ENCODE results near the gene SCNN1G.

SCNN1G gene

DNA sequence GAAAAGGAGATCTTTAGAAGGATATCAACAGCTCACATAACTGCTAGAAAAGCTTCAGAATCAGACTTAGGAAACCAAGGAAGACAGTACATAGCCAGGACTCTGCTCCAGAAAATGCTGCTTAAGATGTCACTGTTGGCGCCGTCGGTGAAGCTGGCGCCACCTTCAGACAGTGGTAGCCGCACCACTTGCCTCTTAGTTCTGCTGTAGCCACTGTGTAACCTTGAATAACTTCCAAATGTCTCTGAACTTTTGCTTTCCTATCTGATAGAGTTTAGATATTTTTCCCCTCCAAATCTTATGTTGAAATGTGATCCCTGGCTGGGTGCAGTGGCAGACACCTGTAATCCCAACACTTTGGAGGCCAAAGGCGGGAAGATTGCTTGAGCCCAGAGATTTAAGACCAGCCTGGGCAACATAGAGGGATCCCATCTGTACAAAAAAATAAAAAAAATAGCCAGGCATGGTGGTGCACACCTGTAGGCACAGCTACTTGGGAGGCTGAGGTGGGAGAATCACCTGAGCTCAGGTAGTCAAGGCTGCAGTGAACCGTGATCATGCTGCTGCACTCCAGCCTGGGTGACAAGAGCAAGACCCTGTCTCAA lies 27.0 kb upstream of the SCNN1G start:
- DNase-seq = no peak

- no peak for DNase-seq
These were observed 26.4 kb upstream of the SCNN1G start for GRCh38 chr16:23156110-23156509.

DNA sequence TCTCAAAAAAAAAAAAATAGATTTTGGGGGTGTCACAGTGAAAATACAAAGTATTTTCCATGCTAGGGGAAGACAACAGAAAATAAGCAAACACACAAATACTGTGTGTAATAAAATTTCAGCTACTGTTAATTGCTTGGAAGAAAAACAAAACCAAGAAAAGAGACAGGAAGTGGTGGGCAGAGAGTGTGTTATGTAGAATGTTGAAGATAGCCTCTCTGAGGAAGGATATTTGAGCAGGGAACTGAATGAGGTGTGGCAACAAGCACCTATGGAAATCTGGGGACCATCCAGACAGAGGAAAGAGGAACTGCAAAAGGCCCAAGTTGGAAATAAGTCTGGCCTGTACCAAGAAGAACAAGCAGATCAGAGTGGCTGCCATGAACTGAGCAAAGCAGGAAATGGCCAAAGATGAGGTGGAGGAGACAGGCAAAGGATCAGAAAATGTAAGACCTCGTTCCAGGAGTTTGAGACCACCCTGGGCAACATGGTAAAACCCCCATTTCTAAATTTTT lies 25.5 kb upstream of the SCNN1G start:
- DNase-seq = no peak

GRCh38 chr16:23158114-23158513 lies 24.4 kb upstream of the SCNN1G start:
- DNase-seq = no peak

GRCh38 chr16:23160082-23160481 lies 22.5 kb upstream of the SCNN1G start:
- no peak for DNase-seq

GRCh38 chr16:23160574-23160973 lies 22.0 kb upstream of the SCNN1G start:
- no peak for DNase-seq

DNA sequence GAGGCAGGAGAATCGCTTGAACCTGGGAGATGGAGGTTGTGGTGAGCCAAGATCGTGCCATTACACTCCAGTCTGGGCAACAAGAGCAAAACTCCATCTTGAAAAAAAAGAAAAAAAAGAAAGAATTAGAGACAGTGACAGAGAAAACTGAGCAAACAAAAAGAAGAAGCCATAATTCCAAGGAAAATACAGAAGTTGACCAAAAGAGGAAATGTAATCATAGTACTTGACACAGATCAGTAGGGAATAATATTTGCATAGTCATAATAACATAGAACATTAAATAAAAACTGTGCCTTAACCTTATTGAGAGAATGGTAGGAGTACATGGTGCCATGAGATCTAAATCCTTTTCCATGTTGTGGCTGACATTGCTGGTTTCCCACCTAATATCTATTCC lies 18.6 kb upstream of the SCNN1G start:
- no peak for DNase-seq

- no peak for DNase-seq
These were observed 17.8 kb upstream of the SCNN1G start for GRCh38 chr16:23164736-23165135.

DNA sequence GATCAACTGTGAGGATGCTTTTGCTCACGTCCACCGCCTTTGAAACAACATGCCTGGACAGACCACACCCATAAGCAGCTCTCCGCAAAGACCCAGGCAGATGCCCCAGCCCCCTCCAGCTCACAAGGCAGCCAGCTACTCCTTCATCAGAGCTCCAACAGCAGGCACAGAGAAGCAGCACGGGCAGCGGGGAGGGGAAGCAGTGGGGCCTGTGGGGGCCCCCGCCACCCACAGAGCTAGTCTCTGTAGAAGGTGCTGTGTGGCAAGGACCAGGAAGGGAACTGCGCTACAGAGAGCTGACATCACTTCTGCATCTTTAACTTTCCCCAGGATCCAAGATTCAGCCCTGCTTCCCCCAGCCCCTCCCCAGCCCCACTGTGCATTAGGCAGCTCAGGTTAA lies 10.0 kb upstream of the SCNN1G start:
- no peak for DNase-seq

GRCh38 chr16:23172994-23173393 lies 9.6 kb upstream of the SCNN1G start:
- DNase-seq = no peak

GRCh38 chr16:23174622-23175021 lies 7.9 kb upstream of the SCNN1G start:
- DNase-seq = no peak

DNA sequence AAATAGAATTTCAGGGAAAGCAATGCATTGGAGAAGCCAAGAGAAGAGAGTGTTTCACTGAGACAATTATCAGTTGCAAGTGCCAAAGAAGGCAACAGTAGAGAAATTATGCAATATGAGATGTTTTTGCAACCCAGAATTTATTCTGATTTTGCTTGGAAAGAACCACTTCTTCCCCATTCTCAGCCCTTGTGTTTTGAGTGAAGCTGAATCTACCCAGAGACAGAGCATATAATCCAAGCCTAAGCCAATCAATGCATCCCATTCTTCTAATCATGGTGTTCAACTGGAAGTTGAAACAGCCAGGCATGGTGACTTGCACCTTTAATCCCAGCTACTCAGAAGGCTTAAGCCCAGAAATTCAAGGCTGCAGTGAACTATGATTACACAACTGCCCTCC lies 6.9 kb upstream of the SCNN1G start:
- no peak for DNase-seq

- no peak for DNase-seq
These were observed 1.0 kb upstream of the SCNN1G start for GRCh38 chr16:23181506-23181905.

DNA sequence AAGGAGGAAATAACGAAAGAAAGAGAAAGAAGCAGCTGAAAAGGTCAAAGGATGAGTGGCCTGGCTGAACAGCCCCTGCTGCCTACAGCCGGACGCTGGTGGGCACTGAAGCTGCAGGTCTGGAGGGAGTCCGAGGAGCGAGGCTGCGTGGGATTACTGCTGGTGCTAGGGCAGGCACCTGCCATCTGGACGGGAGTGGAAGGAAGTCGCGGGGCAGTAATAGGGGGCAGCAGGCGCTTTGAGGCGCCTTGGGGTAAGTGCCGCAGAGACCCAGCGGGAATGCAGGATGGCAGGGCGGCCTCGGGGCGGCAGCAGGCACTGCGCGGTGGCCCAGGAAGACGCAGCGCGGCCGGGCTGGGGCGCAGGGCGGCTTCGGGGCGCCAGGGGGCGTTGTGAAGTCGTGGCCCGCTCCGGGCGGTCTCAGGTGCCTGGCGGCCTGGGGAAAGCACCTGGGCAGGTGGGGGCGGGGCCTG lies 303 bp upstream of the SCNN1G start:
- peak; percentile 65 for DNase-seq

GRCh38 chr16:23183543-23183862 lies 958 bp downstream of the SCNN1G start:
- no peak for DNase-seq

DNA sequence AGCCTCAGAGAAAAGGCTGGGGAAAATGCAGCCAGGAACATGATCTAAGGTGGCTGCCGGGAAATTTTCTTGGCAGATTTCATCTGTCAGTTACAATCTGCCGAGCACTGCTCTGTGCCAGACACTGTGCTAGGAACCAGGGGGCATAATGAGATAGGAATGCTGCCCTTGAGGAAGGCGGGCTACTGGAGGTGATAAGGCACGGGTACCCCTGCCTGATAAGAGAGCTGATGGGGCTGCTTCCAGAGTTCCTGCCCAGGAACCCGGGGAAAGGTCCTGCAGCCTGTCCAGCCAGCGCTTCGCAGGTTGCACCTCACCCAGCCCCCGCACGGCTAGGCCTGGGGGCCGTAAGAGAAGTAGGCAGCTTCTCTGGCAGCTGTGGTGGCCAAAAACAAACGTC lies 3.1 kb downstream of the SCNN1G start:
- no peak for DNase-seq

DNA sequence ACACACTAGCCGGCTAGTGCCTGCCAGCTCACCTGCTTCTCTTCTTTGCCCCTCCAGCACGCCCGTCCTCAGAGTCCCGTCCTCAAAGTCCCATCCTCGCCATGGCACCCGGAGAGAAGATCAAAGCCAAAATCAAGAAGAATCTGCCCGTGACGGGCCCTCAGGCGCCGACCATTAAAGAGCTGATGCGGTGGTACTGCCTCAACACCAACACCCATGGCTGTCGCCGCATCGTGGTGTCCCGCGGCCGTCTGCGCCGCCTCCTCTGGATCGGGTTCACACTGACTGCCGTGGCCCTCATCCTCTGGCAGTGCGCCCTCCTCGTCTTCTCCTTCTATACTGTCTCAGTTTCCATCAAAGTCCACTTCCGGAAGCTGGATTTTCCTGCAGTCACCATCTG lies 3.6 kb downstream of the SCNN1G start:
- no peak for DNase-seq

DNA sequence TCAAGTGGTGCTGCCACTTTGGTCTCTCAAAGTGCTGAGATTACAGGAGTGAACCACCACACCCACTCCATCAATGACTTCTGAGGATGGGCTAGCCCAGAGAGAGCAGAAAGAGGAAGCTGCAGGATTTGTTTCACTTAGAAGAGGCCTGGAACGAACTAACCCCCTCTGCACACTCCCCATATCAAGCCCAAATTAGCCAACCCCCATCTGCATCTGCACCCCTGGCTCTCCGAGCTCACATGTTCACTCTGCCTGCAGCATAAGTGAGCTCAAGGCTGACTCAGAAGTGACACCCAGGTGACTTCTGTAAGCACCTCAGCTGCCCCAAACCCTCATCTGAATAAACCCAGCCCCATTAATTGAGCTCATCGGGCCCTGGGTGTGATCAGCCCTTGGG lies 4.8 kb downstream of the SCNN1G start:
- no peak for DNase-seq

GRCh38 chr16:23188911-23189310 lies 6.4 kb downstream of the SCNN1G start:
- no peak for DNase-seq

DNA sequence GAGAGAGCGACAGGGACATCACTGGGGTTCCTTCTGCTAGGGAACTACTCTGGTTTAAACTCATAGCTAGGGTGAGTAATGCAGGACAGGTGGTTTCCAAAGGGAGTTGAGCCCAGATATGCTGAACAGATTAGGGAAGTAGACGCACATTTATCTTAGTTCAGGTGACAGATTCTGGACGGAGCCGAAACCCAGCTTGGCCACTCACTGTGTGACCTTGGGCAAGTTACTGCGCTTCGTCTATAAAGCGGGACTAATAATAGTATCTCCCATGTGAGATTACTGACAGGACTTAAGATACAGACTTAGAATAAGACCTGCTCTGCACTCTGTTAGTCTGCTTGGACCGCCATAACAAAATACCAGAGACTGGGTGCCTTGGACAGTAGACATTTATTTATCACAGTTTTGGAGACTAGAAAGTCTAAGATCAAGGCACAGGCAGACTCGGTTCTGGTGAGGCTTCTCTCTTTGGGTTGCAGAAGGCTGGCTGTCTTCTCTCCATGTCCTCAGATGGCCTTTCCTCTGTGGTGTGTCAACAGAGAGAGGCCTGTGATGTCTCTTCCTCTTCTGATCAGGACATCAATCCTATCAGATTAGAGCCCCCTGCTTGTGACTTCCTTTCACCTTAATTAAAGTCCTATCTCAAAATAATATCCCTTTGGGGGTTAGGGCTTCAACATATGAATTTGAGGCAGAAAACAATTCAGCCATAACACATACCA lies 12.1 kb downstream of the SCNN1G start:
- DNase-seq = no peak

DNA sequence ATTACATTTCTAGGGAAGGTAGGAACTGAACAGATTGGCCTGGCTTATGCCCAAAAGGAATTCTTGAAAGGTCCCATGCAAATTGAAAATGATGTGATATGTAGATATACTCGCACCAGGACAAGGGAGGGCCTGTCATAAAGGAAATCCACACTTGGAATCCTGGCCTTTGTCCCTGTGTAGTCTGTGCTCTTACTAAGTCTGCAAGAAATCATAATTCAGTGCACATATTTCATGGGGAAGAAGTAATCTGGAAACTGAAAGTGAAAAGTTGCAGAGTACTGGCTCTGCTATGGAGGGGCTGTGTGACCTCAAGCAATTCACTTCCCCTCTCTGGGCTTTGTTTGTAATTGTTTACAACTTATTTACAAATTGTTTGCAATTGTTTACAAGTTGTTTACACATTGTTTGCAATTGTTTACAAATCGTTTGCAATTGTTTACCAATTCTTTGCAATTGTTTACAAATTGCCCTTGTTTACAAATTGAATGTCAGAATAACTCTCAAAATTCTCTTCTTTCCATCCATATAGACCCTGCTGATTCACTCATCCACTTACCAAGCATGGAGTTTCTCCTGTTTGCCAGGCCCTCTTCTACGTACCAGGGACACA lies 12.9 kb downstream of the SCNN1G start:
- DNase-seq = no peak

- no peak for DNase-seq
These were observed 14.0 kb downstream of the SCNN1G start for GRCh38 chr16:23196539-23196938.

DNA sequence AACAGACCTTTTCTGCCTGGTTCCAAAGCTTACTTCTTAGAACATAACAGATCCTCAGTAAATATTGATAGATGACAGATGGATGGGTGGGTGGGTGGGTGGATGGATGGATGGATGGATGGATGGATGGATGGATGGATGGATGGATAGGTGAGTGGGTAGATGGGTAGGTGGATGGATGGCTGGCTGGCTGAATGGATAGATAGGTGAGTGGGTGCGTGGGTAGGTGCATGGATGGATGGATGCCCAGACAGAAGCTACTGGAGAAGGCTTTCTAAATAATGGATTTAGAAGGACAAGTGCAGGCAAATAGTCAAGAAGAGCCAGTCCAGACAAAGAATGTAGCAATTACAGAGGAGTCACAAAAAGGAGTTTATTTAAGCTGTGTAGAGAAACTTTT lies 19.6 kb downstream of the SCNN1G start:
- no peak for DNase-seq

DNA sequence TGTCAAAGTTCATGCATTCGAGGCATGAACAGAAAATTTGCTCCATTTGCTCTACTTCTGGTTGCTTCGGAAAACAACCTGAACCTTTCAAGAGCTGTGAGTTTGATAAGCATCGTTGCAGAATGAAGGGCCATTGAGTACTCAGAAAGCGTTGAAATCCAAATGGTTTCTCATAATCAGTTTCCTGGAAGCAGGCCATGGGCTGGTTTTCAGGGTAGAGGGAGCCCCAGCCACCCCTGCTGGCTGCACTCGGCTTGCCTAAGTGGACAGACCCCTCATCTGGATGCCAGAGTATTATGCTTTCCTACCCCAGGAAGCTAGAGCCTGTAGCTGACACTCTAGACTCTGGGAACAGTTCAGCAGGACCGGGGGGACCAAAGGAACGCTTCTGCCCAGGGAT lies 24.4 kb downstream of the SCNN1G start:
- no peak for DNase-seq

Measured in kidney glomerular epithelial cell (primary cell).